ENCODE results near the gene RALGAPB. TPM values are rescaled to one million over a fixed set of nuclear protein-coding genes. Genes with fewer than 3 reads are reported as not detected.

RALGAPB gene
- 19.0 and 20.9 TPM in 2 replicates for total RNA-seq (2014; rRNA removed; shearing (Covaris generic))
- total RNA-seq (2022), result 40.0 and 42.9 TPM in 2 replicates
- percentile 83 among the genes with signal in this experiment for Bru-seq, nascent RNA
- percentile 75 among the genes with signal in this experiment for BruChase-seq, experiment 1, labeled RNA remaining after a 6-hour chase
- BruChase-seq, experiment 2, labeled RNA remaining after a 2-hour chase, result percentile 80 among the genes with signal in this experiment
- long read RNA-seq, full-length matches to known transcripts, result 16 of 46 reads
- long read RNA-seq, partial matches to known transcripts, result 5 of 46 reads
- long read RNA-seq, other reads (novel, unspliced or antisense), result 25 of 46 reads

DNA sequence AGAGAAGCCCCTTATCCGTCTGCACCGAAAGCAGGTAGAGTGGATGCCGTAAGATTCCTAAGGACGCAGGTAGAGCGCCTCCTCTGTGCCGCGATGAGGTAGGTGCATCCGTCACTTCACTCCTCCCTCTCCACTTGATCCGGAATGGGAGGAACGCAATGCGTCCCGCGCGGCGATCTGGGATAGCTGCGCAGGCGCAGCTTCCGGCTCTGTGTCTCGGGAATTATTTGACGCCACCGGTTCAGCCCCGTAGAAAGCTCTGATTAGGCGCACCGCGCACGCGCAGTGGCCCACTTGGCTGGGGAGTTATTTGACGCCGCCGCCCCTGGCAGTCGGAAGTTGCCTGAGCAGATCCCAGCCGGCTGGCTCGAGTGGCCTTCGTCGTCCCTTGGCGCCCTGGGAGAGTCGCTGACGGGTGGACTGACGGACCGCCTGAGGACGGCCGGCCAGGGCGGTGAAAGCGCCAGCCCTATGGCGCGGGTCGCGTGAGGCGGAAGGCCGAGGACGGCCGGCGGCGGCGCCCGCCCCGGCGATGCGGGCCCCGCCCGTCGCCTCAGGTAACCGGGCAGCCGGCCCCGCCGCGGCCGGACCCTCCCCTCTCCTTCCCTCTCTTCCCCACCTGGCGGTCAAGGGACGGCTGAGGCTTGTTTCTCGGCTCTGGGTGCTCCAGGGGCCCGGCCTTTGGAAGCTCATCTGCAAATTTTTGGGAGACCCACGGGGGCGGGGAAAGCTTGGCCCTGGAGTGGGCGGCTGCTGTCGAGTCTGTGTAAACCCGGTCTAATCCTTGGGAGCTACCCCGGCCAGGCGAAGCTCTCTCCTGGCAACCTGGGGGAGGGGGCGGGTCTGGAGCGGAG is at the start of gene RALGAPB:
TSS of gene RALGAPB (plus strand) at position 331 of the 854 bp plus-strand sequence. CDS start 15,590 bp downstream, outside the sequence.
- peak; percentile 99 for DNase-seq (ENCODE audit: low spot score)
- Histone ChIP-seq H3K36me3 (ENCODE audit: insufficient read depth, low read length) (peaks cover under 1% of the 10 kb centered on the region; the same call in 1 of the 2 replicates), H3K4me3 (ENCODE audit: low read depth, low read length, poor library complexity, severe bottlenecking) (peak within 1 kb of the TSS; percentile 98), H3K4me1 (ENCODE audit: insufficient read depth, low read length, poor library complexity, severe bottlenecking) (peaks cover 22% of the 10 kb centered on the region), H3K79me2 (ENCODE audit: insufficient read depth, low read depth, low read length) (peaks cover 47% of the 10 kb centered on the region), H3K9me2 (ENCODE audit: insufficient read depth, low read length) (no peaks in the 10 kb centered on the region), H3K9me3 (ENCODE audit: low read length) (0 out of 2 replicates have a peak, but pooled peaks cover 4% of the 10 kb centered on the region), H3K4me2 (ENCODE audit: low read length) (peak within 1 kb of the TSS; percentile 98), H3K27ac (ENCODE audit: low read depth, low read length, poor library complexity, severe bottlenecking) (no peak within 1 kb of the TSS), H4K20me1 (ENCODE audit: insufficient read depth, low read length) (peaks cover 16% of the 10 kb centered on the region), H2AFZ (ENCODE audit: low read length) (peak within 1 kb of the TSS; percentile 96)
- no TSS peak for BruUV-seq (replicated peaks)
- CTCF ChIA-PET (ENCODE audit: unreplicated experiment), result interaction anchor here (1.0 to 2.3 kb wide), 4 partner anchors 19 to 37 kb away, joined by 3 to 16 read pairs (median 8); partner anchors contain the start of gene SNHG17
- TF ChIP-seq, protein P1, sequence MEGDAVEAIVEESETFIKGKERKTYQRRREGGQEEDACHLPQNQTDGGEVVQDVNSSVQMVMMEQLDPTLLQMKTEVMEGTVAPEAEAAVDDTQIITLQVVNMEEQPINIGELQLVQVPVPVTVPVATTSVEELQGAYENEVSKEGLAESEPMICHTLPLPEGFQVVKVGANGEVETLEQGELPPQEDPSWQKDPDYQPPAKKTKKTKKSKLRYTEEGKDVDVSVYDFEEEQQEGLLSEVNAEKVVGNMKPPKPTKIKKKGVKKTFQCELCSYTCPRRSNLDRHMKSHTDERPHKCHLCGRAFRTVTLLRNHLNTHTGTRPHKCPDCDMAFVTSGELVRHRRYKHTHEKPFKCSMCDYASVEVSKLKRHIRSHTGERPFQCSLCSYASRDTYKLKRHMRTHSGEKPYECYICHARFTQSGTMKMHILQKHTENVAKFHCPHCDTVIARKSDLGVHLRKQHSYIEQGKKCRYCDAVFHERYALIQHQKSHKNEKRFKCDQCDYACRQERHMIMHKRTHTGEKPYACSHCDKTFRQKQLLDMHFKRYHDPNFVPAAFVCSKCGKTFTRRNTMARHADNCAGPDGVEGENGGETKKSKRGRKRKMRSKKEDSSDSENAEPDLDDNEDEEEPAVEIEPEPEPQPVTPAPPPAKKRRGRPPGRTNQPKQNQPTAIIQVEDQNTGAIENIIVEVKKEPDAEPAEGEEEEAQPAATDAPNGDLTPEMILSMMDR (conservative IDR thresholded peaks at IDR 0.05; ENCODE audit: low read length), result peak; percentile 74
- TF ChIP-seq EZH2phosphoT487 (IDR thresholded peaks at IDR 0.05; ENCODE audit: borderline replicate concordance, low read depth, low read length), result no peak
- POLR2A ChIA-PET, result interaction anchor here (0.7 to 2.9 kb wide), 8 partner anchors 12 to 309 kb away, joined by 3 to 22 read pairs (median 6); partner anchors contain the start of gene SNHG17
- intact Hi-C loops (cut with micrococcal nuclease; ENCODE audit: unreplicated experiment), result loop anchor here (1.0 to 2.0 kb wide), 2 partner anchors 24 to 38 kb away; partner anchors contain the start of gene SNHG17

DNA sequence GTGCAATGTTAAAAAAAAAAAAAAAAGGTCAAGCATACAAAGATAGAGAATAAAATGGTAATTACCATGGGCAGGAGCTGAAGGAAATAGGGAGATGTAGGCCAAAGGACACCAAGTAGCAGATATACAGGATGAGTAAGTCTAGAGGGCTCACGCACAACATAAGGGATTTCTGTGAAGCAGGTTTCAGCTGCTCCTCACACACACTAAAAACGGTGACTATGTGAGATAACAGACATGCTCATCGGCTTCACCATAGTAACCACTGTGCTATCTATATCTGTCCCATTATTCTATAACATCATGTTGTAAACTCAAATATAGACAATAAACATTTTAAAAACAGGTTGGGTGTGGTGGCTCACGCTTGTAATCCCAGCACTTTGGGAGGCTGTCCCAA is 49.1 kb upstream of the RALGAPB start:
- ChIA-PET POLR2A (interaction anchor here (0.7 kb wide), 1 partner anchor 358 kb away, joined by 3 read pairs; no protein-coding TSS in a partner anchor), CTCF (ENCODE audit: unreplicated experiment) (interaction anchor here (0.6 kb wide), 2 partner anchors 10 to 417 kb away, joined by 3 read pairs; no protein-coding TSS in a partner anchor)
- H3K36me3 ChIP-seq (ENCODE audit: insufficient read depth, low read length), result peaks cover 100% of the 10 kb centered on the region
- H4K20me1 ChIP-seq (ENCODE audit: insufficient read depth, low read length), result 0 out of 2 replicates have a peak, but pooled peaks cover 26% of the 10 kb centered on the region
- H3K9me2 ChIP-seq (ENCODE audit: insufficient read depth, low read length), result no peaks in the 10 kb centered on the region
- no peak overlapping the region for H3K4me3 ChIP-seq (ENCODE audit: low read depth, low read length, poor library complexity, severe bottlenecking)
- TF ChIP-seq EZH2phosphoT487 (IDR thresholded peaks at IDR 0.05; ENCODE audit: borderline replicate concordance, low read depth, low read length), result no peak
- TF ChIP-seq, protein P1 (conservative IDR thresholded peaks at IDR 0.05; ENCODE audit: low read length), result no peak
- no peaks in the 10 kb centered on the region for H3K9me3 ChIP-seq (ENCODE audit: low read length)
- no peak for DNase-seq (ENCODE audit: low spot score)
- BruUV-seq (replicated peaks), result no TSS peak
- H2AFZ ChIP-seq (ENCODE audit: low read length), result no peak overlapping the region
- no peak overlapping the region for H3K4me2 ChIP-seq (ENCODE audit: low read length)
- peaks cover 25% of the 10 kb centered on the region; the same call in 1 of the 2 replicates for H3K79me2 ChIP-seq (ENCODE audit: insufficient read depth, low read depth, low read length)
- H3K4me1 ChIP-seq (ENCODE audit: insufficient read depth, low read length, poor library complexity, severe bottlenecking), result no peaks in the 10 kb centered on the region
- no peak overlapping the region for H3K27ac ChIP-seq (ENCODE audit: low read depth, low read length, poor library complexity, severe bottlenecking)
- intact Hi-C loops (cut with micrococcal nuclease; ENCODE audit: unreplicated experiment), result no loop called here
